ENCODE results near the gene ZNF444. TPM values are rescaled to one million over a fixed set of nuclear protein-coding genes. Genes with fewer than 3 reads are reported as not detected.

ZNF444 gene
- polyA plus RNA-seq, 4 donors: 24.9 to 41.0 (median 27.5) TPM

GRCh38 chr19:56120371-56121179, 20.5 kb upstream of the ZNF444 start:
- DNase-seq (ENCODE audit: low read depth in 4 of 4, low spot score in 3 of 4): no peak

DNA sequence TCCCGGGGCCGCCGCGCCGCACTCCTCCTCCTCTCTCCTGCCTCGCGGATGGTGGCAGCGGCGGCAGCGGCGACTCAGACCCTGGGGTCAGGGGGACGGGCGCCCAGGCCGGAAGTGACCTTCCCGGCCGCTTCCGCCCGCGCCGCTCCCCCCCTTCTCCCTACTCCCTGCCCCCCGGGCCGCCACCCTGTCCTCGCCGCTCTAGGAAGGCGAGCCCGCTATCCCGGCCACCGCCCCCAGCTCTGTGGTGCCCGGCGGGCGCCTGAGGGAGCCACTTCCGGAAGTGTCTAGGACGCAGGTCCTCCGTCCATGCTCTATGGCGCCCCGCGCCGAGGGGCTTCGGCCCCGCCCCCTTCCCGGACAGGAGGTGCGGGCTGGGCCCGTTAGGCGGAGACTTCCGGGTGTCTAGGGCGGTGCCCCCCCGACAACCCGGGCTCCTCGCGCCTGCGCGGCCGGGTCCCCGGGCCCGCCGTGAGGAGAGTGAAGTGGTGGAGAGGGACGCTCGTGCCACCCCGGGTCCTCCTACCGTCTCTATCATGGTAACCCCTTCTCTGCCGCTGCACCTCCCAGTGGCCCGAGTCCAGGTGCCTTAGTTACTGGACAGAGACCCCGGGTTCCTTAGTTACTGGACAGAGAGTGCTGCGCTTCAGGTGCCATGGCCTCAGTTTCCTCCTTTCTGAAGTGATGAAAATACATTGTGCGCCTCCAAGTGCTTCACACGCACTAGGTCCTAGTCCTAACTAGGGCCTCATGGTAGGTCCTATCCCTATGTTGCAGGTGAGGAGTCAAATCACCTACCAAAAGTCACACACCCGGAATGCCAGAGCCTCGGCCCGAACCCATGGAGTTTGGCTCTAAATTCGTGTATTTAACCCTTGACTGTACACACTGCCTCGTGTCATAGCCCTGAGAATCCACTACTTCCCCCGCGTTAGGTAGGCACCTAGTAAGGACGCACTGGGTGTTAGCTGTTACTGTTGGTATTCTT, 19.6 kb upstream of the ZNF444 start, which contains the start of gene ZNF787:
ZNF787 (minus strand) TSS at position 116 of the 988 bp plus-strand sequence. CDS start 18,078 bp downstream, outside the sequence.
- peak; percentile 94 to 96 (median 96) for DNase-seq (ENCODE audit: low read depth in 4 of 4, low spot score in 3 of 4)

DNA sequence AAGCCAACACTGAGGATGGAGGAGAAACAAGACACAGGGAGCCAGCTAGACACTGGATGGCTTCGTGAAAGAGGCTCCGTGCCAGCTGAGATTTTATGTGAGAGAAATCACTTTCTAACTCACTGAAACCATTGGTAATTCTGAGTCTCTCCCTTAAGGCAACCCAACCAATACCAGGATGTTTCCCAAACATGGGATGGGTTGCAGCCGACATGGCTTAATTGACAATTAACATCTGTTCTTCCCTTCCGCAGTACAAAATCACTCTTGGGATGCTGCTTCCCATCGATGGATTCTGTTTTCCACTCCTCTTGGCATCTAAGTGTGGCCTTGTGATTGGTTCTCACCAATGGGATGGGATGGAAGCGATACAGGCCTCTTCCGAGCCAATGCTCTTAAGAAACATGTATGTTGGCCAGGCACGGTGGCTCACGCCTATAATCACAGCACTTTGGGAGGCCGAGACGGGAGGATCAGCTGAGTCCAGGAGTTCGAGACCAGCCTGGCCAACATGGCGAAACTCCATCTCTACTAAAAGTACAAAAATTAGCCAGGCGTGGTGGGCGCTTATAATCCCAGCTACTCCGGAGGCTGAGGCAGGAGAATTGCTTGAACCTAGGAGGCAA, 17.7 kb upstream of the ZNF444 start:
- DNase-seq (ENCODE audit: low read depth in 4 of 4, low spot score in 3 of 4): no peak

- no peak for DNase-seq (ENCODE audit: low read depth in 4 of 4, low spot score in 3 of 4)
These were observed 16.5 kb upstream of the ZNF444 start for GRCh38 chr19:56124578-56124977.

- DNase-seq (ENCODE audit: low read depth in 4 of 4, low spot score in 3 of 4): no peak
These were observed 15.1 kb upstream of the ZNF444 start for GRCh38 chr19:56125806-56126590.

GRCh38 chr19:56126983-56127780, 13.9 kb upstream of the ZNF444 start:
- no peak for DNase-seq (ENCODE audit: low read depth in 4 of 4, low spot score in 3 of 4)

DNA sequence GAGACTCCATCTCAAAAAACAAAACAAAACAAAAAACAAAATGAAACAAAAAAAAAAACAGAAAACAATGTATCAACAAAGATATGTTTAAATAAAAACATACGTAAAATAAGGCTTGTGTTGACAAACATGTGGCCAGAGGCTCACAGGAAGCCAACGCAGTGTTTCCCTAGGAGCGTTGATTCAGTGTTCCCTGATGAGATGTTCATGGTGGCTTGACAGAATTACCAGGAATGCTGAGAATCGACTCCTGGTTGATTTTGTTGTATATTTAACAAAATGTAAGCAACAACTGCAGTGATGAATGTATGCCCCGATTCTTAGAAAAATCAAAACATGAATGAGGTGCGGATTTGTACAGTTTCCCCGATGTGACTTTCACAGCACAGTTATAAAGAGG, 11.1 kb upstream of the ZNF444 start:
- no peak for DNase-seq (ENCODE audit: low read depth in 4 of 4, low spot score in 3 of 4)

GRCh38 chr19:56131651-56132050, 9.4 kb upstream of the ZNF444 start:
- DNase-seq (ENCODE audit: low read depth in 4 of 4, low spot score in 3 of 4): no peak

DNA sequence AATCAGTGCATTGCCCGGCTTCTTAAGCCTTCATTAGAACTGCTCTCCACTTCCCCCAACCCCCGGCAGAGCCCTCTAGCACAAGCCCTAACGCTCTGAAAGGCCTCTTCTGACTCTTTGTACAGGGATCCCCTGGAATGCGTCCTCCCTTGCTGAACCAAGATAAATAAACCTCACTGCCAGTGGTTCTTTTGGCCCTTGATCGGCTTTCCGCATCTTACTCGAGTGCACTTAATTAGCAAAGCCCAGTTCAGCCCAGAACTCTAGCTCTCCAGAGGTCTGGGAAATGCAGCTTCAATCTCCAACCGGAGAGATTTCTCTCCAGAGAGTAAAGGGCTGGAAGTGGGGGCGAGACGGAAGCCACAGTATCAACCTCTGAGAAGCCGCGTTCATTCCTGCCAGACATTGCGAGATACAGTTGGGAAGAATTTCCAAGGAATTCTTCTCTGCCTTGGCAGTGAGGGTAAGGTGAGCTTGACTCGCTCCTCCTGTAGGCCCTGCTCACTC, 8.7 kb upstream of the ZNF444 start:
- no peak for DNase-seq (ENCODE audit: low read depth in 4 of 4, low spot score in 3 of 4)

DNA sequence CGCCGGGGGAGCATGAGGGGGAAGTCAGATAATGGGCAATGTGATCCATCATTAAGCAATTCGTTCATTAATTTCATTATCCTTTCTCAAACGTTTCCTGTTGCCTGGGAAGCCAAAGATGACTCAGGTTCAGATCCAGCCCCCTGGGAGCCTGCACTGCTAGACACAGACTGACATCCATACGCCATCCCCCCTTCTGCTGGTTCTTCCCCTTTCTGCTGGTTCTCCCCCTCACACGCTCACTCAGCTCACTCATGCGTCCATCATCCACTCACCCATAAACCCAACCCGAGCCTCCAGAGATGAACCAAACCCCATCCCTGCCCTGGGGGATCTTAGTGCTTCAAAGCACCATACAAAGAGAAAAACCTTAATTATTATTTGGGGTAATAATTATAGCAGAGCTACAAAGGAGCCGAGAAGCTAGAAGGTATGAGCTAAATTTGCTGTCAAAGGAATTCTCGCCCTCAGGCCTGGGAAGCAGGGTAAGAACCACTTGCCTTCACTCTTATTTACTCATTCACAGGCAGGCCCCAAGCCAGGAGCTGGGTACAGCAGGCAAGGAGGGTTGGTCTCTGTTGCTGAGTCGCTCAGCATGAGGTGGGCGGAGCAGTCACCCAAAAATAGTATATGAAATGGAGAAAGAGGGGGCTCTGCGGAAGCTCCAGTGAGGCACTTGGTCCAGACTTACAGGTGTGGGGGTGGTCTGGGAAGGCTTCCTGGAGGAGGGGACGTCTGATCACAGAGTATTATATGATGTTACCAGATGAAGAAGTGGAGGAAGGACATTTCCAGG, 7.0 kb upstream of the ZNF444 start:
- DNase-seq (ENCODE audit: low read depth in 4 of 4, low spot score in 3 of 4): no peak

DNA sequence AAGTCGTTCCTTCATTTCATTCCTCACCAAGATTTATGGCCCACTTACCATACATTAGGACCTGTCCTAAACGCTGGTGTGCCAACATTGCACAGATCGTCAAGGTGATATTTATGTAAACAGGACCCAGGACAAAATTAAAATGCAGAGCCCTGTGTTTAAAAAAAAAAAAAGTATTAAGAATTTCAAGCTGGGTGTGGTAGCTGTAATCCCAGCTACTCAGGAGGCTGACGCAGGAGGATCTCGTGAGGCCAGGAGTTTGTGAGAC, 6.5 kb upstream of the ZNF444 start:
- DNase-seq (ENCODE audit: low read depth in 4 of 4, low spot score in 3 of 4): no peak

GRCh38 chr19:56136362-56136761, 4.7 kb upstream of the ZNF444 start:
- DNase-seq (ENCODE audit: low read depth in 4 of 4, low spot score in 3 of 4): no peak

DNA sequence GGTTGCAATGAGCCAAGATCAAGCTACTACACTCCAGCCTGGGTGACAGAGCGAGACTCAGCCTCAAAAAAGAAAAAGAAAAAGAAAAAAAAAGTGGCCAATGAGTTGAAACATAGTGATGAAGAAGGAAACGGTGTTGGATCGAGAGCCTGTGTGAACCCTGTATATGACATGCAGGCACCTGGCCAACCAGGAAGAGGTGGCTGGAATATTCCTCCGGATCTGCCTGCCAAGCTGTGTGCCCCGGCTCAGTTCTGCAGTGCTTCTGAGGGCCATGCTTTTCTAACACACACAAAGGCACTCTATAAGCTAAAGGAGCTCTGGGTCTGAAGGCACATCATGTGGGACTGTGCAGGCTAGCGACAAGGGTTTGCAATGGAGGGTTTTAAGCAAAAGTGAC, 3.7 kb upstream of the ZNF444 start:
- DNase-seq (ENCODE audit: low read depth in 4 of 4, low spot score in 3 of 4): no peak

GRCh38 chr19:56138069-56138468, 3.0 kb upstream of the ZNF444 start:
- no peak for DNase-seq (ENCODE audit: low read depth in 4 of 4, low spot score in 3 of 4)

GRCh38 chr19:56139847-56140582, 1.1 kb upstream of the ZNF444 start:
- no peak for DNase-seq (ENCODE audit: low read depth in 4 of 4, low spot score in 3 of 4)

DNA sequence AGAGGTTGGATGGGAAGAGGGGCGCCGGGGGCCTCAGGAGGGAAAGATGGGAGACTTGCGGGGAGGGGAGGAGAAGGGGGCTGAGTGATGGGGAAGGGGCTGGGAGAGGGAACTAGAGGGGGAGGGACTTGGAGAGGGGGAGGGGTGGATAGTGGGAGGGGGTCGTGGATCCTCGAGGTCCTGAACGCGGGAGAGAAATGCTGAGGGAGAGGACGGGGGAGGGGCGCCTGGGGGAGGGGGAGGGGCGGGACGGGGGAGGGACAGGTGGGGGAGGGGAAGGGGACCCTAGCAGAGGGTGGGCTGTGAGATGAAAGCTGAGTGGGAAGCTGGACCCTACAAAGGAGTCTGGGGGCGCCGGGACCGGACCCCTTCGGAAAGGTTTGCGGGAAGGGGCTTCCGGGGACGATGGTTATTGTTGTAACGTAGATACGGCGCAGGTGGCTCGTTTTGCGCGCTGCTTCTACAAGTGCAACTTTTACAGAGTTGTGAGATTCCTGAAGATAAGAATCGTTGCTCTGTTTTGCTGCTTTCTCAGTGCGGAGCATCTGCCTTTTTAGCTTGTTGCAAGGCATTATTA, 418 bp downstream of the ZNF444 start:
- no peak for DNase-seq (ENCODE audit: low read depth in 4 of 4, low spot score in 3 of 4)

- DNase-seq (ENCODE audit: low read depth in 4 of 4, low spot score in 3 of 4): no peak
These were observed 1.1 kb downstream of the ZNF444 start for GRCh38 chr19:56142087-56142787.

All from right renal pelvis (tissue), 4 donors.